HG03565 (cell line): Measurements from ENCODE around the gene ZBTB46.
"Not testable (repeated sequence)": the region's sequence is repeated elsewhere in the genome, so short reads cannot be mapped to it uniquely, and the experiment has no call there.

Experiments used
- ATAC-seq: cut with Tn5 transposase; IDR thresholded peaks from one replicate; pipeline ENCODE4 v1.9.1; 2021; ENCODE audit warnings: mild to moderate bottlenecking, moderate library complexity; ENCODE audit not compliant: unreplicated experiment

The ZBTB46 gene

DNA sequence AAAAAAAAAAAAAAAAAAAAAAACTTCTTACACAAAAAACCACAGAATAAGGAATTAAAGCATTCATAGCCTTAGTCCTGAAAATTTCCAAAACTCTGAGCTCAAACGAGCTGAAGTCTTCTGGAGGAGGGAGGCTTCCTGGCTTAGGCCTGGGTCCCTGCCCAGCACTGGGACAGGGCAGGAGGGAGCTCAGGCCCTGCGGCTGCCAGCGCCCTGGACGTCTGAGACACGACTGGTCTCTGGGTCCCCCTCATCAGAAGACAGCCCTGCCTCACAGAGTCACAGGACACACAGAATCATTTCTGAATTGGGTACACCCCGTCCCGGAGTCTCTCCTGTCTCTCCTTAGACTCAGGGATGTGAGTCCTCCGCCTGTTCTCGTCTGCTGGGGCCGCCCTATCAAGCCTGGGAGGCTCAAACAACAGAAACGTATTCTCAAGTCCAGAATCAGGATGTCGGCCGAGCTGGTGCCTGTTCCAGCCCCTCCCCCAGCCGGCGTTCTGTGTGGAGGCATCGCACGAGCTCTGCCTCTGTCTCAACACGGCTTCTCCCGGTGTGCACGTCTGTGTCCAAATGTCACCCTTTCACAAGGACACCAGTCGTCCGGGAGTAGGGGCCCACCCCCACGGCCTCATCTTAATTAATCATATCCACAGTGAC is 39.4 kb downstream of the ZBTB46 start:
- ATAC-seq, result no peak

GRCh38 chr20:63790572-63791168 is 40.4 kb downstream of the ZBTB46 start:
- ATAC-seq, result no peak

GRCh38 chr20:63789836-63790571 is 41.1 kb downstream of the ZBTB46 start:
- ATAC-seq, result no peak

- ATAC-seq, result no peak
These were observed 43.3 kb downstream of the ZBTB46 start for GRCh38 chr20:63787749-63788148.

- ATAC-seq, result no peak
These were observed 43.8 kb downstream of the ZBTB46 start for GRCh38 chr20:63787302-63787701.

DNA sequence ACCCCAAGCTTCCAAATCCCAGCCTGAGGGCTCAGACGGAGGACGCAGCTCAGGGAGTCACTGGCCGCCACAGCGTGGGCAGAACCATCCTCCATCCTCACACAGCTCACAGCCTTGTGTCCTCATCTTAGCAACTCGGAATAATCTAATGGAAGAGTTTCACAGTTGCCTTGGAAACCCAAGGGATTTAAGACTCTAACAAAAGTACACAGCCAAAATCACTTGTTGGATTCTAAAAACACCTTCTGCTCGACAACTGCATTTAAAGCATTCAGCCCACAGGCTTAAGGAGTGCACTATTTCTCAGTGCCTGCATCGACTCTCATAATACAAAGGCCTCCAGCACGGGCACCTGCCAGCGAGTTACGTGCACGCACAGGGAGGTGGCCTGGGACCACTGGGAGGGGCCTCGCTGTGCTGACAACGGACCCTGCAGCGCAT is 45.4 kb downstream of the ZBTB46 start:
- no peak for ATAC-seq

GRCh38 chr20:63783970-63784369 is 47.1 kb downstream of the ZBTB46 start:
- ATAC-seq, result no peak

DNA sequence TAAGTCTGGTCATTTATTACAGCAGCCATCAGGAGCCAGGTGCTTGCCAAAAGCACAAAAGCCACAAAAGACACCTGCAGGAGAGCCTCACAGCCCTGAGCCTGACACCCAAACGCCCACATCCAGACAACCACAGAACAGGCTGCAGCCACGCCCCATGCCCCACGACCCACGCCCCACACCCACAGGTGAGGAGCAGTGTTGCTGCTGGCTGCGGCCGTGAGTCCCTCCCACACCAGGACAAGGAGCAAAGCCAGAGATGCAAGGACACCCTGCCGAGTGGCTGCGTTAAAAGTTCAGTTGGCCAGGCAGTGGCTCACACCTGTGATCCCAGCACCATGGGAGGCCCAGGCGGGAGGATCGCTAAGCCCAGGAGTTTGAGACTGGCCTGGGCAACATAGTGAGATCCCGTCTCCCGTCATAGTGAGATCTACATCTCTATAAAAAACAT is 48.5 kb downstream of the ZBTB46 start:
- no peak for ATAC-seq

GRCh38 chr20:63782051-63782471 is 49.0 kb downstream of the ZBTB46 start:
- ATAC-seq, result no peak

GRCh38 chr20:63781181-63781580 is 49.9 kb downstream of the ZBTB46 start:
- ATAC-seq, result no peak

- ATAC-seq, result no peak
These were observed 52.2 kb downstream of the ZBTB46 start for GRCh38 chr20:63778857-63779256.

- ATAC-seq, result no peak
These were observed 52.9 kb downstream of the ZBTB46 start for GRCh38 chr20:63778034-63778752.

DNA sequence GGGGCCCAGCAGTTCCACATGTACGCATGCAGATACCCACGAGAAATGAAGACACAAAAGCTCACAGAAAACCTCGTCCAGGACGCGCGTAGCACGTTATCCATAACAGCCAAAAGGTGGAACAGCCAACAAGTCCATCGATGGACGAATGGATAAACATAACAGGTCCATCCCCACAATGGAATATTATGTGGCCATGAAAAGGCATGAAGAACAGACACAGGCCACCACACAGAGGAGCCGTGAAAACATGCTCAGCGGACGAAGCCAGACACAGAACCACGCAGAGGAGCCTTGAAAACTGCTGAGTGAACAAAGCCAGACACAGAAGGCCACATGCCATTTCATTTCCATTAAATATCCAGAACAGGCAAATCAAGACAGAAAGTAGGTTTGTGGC is 53.5 kb downstream of the ZBTB46 start:
- no peak for ATAC-seq

GRCh38 chr20:63776875-63777274 is 54.2 kb downstream of the ZBTB46 start:
- ATAC-seq, result not testable (repeated sequence)

DNA sequence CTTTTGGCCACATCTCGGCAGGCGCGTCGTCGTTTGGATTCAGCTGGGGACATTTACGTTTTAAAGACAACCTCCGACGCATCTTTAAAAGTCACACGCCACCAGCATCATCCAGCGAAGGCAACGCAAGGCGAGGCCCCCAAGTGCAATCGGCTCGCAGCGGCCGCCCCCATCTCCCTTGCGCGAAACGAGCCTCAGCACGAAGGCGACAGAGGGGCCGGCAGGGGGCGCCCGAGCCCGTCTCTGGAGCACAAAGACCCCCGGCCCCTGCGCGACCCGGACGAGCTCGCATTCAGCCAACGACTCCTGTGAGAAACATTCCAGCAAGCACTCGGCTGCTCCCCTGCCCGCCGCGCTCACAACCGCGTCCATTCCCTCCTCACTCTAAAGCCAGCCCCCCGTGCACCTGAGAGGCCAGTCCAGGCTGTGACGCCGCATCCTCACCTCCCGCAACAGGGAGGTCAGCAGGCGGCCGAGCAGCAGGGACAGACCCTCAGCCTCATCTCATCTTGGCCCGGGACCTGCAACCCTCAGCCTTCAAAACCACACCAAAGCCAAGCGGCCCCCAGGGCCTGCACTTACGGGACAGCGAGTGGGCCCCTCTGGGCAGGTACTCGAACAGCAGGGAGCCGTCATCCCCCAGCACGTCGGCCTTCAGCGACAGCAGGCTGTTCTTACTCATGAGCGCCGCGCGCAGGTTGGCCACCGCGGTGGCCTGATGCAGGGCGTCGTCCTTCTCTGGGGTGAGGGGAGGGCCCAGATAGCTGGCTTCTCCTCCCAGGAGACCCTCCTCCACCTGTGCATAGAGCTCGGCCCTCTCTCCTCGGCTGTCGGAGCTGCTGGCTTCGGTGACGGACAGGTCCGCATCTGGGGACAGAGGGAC is 55.7 kb downstream of the ZBTB46 start:
- no peak for ATAC-seq

- ATAC-seq, result no peak
These were observed 56.8 kb downstream of the ZBTB46 start for GRCh38 chr20:63774306-63774705.

GRCh38 chr20:63773571-63774241 is 57.4 kb downstream of the ZBTB46 start:
- no peak for ATAC-seq

GRCh38 chr20:63772781-63773518 is 58.1 kb downstream of the ZBTB46 start:
- no peak for ATAC-seq

DNA sequence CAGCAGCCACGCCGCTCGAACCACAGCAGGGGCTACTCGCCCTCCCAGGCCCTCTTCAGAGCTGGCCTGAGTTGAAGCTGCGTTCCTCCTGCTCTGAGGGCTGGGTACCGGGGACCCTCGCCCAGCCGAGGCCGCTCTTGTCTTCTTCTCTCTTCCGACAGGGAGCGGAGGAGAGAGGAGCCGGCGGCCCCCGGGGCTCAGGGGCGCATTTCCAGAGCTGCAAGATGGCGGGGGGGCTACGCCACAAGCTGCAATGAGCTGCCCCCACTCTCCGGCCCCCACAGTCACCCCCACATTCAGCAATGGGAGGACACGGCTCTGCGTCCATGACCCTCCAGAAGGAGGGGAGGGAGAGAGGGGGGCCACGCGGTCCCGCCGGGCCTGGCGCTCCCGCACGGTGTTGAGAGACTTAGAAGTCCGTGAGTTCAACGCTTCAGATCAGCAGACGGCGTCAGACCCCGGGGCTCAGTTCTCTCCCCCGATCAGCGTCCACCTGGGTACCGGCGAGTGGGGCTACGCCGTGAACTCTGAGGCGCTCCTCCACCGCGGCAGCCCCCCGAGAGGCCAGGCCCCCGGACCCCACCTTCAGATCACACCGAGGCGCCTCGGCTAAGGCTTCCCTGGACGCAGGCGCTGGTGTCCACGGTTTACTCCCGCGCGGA is 59.9 kb downstream of the ZBTB46 start:
- ATAC-seq, result no peak
